DOHH2 (cell line): ENCODE data around the gene USP34.

Experiments
- CTCF ChIP-seq: fragments of 200-600 bp; sonication (generic); IDR thresholded peaks from one replicate; pipeline ENCODE4 v1.5.1; 2014; ENCODE audit warnings: antibody characterized with exemption, mild to moderate bottlenecking, low read depth, low read length; ENCODE audit not compliant: poor library complexity, severe bottlenecking
- EZH2phosphoT487 ChIP-seq: fragments of 200-600 bp; sonication (generic); IDR thresholded peaks from 2 replicates; pipeline ENCODE4 v1.6.1; 2017; ENCODE audit warnings: borderline replicate concordance, mild to moderate bottlenecking, antibody characterized with exemption, low read length, moderate library complexity, mixed read lengths

- TF ChIP-seq CTCF, result no peak
- TF ChIP-seq EZH2phosphoT487, result no peak
Measured at GRCh38 chr2:61218817-61219170, 252.1 kb downstream of the USP34 start.
